NCI-H446 (cell line): Measurements from ENCODE around the gene APBB1IP.
"Not testable (repeated sequence)": the region's sequence is repeated elsewhere in the genome, so short reads cannot be mapped to it uniquely, and the experiment has no call there.

ENCODE experiments used
- DNase-seq, 2 experiments: peaks; one replicate each; lab custom pipeline; 2025; lab: John Stamatoyannopoulos, UW

The APBB1IP gene

GRCh38 chr10:26477501-26477900, 39.4 kb downstream of the APBB1IP start:
- DNase-seq: no peak

- no peak for DNase-seq
Observed at GRCh38 chr10:26478061-26478460, 39.9 kb downstream of the APBB1IP start.

- no peak for DNase-seq
Observed at GRCh38 chr10:26479766-26480492, 41.8 kb downstream of the APBB1IP start.

GRCh38 chr10:26481315-26481692, 43.2 kb downstream of the APBB1IP start:
- no peak for DNase-seq

- DNase-seq: no peak
Observed at GRCh38 chr10:26481914-26482550, 43.9 kb downstream of the APBB1IP start.

- DNase-seq: no peak
Observed at GRCh38 chr10:26483554-26483953, 45.4 kb downstream of the APBB1IP start.

GRCh38 chr10:26485150-26485941, 47.2 kb downstream of the APBB1IP start:
- DNase-seq: no peak

- no peak for DNase-seq
Observed at GRCh38 chr10:26486304-26486703, 48.2 kb downstream of the APBB1IP start.

- DNase-seq: no peak
Observed at GRCh38 chr10:26486990-26487850, 49.1 kb downstream of the APBB1IP start.

- DNase-seq: no peak
Observed at GRCh38 chr10:26488344-26488743, 50.2 kb downstream of the APBB1IP start.

GRCh38 chr10:26489081-26489480, 50.9 kb downstream of the APBB1IP start:
- DNase-seq: no peak

- DNase-seq: not testable (repeated sequence)
Observed at GRCh38 chr10:26490367-26490766, 52.2 kb downstream of the APBB1IP start.

- DNase-seq: no peak
Observed at GRCh38 chr10:26491276-26491675, 53.1 kb downstream of the APBB1IP start.

- no peak for DNase-seq
Observed at GRCh38 chr10:26491934-26492333, 53.8 kb downstream of the APBB1IP start.

- not testable (repeated sequence) for DNase-seq
Observed at GRCh38 chr10:26492725-26493124, 54.6 kb downstream of the APBB1IP start.

GRCh38 chr10:26494018-26494417, 55.9 kb downstream of the APBB1IP start:
- DNase-seq: no peak

GRCh38 chr10:26499426-26499825, 61.3 kb downstream of the APBB1IP start:
- DNase-seq: no peak

- no peak for DNase-seq
Observed at GRCh38 chr10:26502986-26503385, 64.8 kb downstream of the APBB1IP start.

- DNase-seq: no peak
Observed at GRCh38 chr10:26503911-26504310, 65.8 kb downstream of the APBB1IP start.

GRCh38 chr10:26504429-26504828, 66.3 kb downstream of the APBB1IP start:
- not testable (repeated sequence) for DNase-seq

- no peak for DNase-seq
Observed at GRCh38 chr10:26505491-26505890, 67.3 kb downstream of the APBB1IP start.

- no peak for DNase-seq
Observed at GRCh38 chr10:26506736-26507135, 68.6 kb downstream of the APBB1IP start.
